Suprapubic skin (tissue), 4 donors: ENCODE data around the gene PRKN.

Experiments
- EP300 ChIP-seq: sonication (generic); formaldehyde crosslinking; IDR thresholded peaks from one replicate; pipeline ENCODE4 v1.6.1; 2017; ENCODE audit warnings: antibody characterized with exemption
- POLR2A ChIP-seq, 2 donors: fragments of 450-650 bp; IDR thresholded peaks; one replicate each; pipeline ENCODE4 v1.6.1; 2017; ENCODE audit warnings: antibody characterized with exemption in 2 of 2, mild to moderate bottlenecking in 2 of 2, moderate library complexity in 2 of 2
- POLR2AphosphoS5 ChIP-seq, 3 donors: sonication (generic); formaldehyde crosslinking; IDR thresholded peaks; one replicate each; pipeline ENCODE4 v1.6.1; 2017; ENCODE audit warnings: antibody characterized with exemption in 3 of 3
- TF ChIP-seq, protein P1 (sequence below), 2 donors: fragments of 200-600 bp in 1 of 2; fragments of 450-650 bp in 1 of 2; sonication (generic) in 1 of 2; IDR thresholded peaks; one replicate each; pipeline ENCODE4 v1.5.1; 2016 to 2019; ENCODE audit warnings: antibody characterized with exemption in 2 of 2, mild to moderate bottlenecking in 1 of 2, moderate library complexity in 1 of 2

DNA sequence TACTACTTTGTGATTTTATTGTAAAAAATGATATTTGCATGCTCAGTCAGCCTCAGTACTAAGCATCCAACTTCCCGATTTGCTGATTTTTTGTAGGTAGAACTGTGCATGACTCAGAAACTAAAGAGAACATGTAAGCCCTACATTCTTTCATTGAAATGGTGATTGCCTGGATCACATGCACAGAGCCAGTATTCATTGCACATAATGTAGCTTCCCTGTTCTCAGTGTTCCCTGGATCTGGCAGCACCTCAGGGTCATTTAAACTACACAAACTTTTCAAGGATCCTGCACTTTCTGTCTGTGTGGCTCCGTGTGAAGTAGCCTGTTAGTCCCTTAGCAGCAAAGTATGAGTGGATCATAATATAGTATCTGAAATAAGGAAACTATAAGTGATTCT, 1030.8 kb downstream of the PRKN start:
- TF ChIP-seq, protein P1, sequence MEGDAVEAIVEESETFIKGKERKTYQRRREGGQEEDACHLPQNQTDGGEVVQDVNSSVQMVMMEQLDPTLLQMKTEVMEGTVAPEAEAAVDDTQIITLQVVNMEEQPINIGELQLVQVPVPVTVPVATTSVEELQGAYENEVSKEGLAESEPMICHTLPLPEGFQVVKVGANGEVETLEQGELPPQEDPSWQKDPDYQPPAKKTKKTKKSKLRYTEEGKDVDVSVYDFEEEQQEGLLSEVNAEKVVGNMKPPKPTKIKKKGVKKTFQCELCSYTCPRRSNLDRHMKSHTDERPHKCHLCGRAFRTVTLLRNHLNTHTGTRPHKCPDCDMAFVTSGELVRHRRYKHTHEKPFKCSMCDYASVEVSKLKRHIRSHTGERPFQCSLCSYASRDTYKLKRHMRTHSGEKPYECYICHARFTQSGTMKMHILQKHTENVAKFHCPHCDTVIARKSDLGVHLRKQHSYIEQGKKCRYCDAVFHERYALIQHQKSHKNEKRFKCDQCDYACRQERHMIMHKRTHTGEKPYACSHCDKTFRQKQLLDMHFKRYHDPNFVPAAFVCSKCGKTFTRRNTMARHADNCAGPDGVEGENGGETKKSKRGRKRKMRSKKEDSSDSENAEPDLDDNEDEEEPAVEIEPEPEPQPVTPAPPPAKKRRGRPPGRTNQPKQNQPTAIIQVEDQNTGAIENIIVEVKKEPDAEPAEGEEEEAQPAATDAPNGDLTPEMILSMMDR (IDR thresholded peaks at IDR 0.05): no peak
- no peak for TF ChIP-seq POLR2A (IDR thresholded peaks at IDR 0.05)
- no peak for TF ChIP-seq POLR2AphosphoS5 (IDR thresholded peaks at IDR 0.05)
- TF ChIP-seq EP300: no peak
